HuH-7 (cell line): ENCODE results near the gene TBCE.
A peak's percentile ranks its signal among the peaks of the same experiment; 100 is the strongest.

Experiments used
- DNase-seq: peaks from one replicate; pipeline ENCODE4 v3.0.0; 2011; ENCODE audit warnings: low spot score

Gene TBCE

DNA sequence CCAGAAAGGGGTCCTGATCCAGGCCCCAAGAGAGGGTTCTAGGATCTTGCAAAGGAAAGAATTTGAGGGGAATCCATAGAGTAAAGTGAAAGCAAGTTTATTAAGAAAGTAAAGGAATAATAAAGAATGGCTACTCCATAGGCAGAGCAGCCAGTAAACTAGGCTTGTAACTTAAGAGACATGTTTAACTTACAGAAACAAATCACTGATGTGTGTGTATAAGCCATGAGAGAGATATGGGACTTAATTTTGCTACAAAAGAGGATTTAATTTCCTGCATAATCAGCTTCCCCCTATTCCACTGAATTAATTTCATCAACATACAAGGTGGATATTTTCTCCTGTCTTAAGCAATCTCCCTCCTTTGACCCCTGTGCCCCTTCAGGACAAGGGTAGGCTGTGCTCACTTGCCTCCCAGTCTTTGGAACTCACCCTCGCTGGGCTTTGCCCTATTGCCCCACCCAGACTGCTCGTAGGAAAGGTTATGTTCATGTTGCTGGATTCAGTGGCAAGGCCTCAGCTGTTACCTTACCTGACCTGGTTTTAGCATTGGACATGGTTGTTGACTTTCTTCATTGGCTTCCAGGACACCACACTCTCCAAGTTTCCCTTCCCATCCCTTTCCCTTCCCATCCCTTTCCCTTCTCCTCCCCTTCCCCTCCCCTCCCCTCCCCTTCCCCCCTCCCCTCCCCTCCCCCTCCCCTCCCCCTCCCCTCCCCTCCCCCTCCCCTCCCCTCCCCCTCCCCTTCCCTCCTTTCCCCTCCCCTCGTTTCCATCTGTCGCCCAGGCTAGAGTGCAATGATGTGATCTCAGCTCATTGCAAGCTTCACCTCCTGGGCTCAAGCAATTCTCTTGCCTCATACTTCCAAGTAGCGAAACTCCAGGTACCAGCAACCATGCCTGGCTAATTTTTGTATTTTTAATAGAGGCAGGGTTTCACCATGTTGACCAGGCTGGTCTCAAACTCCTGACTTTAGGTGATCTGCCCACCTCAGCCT lies 44.6 kb downstream of the TBCE start:
- DNase-seq: peak; percentile 71

DNA sequence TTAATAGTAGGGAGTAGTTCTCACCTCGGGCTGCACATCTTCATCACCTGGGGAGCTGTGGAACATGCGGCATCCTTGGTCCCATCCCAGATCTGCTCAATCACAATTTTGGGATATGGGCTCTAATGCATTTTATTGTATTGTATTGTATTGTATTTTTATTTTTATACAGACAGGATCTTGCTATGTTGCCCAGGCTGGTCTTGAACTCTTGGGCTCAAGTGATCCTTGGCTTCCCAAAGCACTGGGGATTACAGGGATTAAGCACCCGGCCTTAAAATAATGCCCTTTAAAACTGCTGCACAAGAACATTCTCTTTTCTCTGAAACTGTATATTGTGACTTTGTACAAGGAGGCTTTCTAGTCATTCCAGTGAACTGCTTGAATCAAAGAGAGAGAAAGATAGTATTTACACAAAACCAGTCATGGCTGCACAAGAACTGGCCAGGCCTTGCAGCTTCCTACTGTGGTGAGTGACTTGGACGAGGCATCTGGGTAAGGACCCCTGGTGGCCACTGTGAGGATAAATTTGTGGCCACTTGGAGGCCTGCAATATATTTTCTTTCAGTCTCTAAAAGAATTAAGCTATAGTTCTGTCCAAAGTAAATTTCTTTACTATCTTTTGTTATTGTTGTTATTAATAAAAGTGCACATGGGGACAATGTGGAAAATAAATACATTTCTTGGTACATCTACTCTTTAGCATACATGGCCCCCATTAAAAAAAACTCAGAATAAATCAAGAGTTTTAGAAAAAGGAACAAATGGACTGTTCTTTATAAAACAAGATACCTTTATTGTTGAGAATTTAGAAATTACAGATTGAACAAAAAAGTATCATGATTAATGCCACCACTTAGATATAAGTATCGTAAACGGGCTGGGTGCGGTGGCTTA lies 48.0 kb downstream of the TBCE start:
- peak; percentile 77 for DNase-seq

DNA sequence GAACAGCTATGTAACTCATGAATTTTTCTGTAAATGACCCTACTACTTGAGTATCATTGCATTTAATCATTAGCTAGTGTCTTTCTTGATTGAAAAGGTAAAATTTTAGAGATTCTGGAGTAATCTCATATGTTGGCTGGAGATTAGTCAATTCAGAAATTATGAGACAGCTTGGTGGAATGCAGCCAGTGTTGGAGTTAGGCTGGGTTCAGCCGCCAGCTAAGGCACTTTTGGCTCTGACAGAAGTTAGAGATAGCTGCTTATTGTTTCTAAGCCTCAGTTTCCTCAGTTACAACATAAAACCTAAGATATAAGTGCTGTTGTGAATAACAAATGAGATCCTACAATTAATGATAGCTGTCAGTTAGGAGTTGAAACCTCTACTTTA lies 49.4 kb downstream of the TBCE start:
- no peak for DNase-seq

DNA sequence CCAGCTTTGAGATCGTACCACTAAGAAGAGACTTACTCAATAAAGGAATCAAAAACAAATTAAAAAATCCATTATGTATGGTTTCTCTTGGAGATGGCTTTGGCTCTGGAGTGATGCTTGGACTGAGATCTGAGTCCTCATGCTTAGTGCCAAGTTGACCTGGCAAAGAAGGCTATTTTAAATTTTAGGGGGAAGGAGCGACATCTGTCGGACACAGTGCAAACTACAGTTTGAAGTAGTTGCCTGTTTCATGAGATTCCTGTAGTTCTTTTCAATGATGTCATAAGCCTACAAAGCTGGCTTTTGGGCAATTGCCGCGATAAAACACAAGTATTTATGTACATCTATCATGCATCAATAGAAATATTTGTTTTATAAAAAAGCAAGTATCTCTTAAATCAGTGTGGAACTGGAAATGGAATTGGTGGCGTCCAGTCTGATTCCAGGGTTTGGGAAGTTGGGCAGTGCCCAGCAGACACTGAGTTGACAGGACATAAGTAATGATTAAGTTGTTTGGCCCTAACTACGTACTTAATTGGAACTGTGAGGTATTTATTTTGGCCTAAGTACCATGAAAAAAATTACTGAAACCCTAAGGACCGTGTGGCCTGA lies 50.0 kb downstream of the TBCE start:
- DNase-seq: peak; percentile 80

DNA sequence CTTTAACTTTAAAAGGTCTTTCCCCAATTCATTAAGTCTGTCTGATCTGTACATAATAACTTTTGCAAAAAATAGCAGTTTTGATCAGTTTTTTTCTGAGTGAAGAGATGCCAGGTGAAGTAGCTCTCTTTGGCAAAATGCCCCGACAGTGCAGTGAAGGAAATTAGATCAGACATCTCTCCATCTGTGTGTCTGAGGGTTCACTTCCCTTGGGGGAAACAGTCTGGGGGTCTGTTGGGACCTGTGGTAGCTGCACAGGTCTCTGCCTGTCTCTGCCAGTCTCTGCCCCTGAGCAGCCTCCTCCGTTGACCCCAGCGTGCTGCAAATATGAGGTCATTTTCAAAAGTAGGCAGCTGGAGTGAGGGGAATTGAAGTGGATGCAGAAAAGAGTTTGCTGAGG lies 54.5 kb downstream of the TBCE start:
- no peak for DNase-seq

DNA sequence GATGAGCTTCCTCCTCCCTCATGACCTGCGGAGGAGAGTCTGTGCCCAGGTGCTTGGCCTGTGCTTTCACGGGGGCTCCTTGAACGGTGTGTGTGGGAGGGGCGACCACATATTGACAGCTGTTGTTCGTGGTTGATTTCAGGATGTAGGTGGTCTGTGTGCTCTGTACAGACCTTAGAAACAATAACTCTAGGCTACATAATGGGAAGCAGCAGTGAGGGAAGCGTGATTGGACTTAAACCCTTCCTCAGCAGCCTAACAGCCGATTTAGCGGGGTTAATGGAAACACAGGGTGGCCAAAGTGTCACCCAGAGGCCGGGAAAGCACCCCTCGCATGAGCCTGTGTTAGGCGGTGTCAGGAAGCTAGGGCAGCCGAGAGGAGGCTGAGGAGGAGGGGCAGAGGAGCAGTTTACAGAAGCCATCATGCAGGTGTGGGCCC lies 56.0 kb downstream of the TBCE start:
- no peak for DNase-seq

DNA sequence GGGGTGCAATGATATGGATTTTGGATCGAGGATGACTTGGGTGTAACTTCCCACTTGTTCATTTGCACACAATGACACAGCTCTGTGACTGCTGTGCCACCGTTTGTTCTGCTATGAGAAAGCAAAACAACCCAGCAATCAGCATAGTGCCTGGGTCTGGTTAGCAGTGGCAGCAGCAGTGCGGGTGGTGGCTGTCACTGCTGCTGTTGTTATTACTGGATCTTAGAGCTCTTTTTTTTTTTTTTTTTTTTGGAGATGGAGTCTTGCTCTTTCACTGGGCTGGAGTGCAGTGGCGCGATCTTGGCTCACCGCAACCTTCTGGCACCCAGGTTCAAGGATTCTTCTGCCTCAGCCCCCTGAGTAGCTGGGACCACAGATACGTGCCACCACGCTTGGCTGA lies 56.9 kb downstream of the TBCE start:
- no peak for DNase-seq

DNA sequence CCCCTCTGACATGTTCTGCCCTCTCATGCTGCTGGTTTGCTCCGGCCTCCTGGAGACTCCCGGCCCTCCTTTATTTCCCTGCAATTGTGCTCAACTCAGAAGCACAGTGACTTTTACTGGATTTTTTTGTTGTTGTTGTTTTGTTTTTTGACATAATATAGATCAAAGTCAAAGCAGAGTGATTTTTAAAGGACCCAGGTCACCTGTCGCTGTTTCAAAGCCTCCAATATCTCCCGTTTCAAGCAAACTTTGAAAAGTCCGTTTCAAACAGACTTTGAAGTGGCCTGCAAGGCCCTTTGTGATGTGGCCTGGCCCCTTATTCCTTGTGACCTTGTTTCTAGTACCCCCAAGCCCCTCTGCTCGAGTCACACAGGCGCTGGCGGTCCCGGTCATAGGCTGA lies 58.1 kb downstream of the TBCE start:
- DNase-seq: no peak

DNA sequence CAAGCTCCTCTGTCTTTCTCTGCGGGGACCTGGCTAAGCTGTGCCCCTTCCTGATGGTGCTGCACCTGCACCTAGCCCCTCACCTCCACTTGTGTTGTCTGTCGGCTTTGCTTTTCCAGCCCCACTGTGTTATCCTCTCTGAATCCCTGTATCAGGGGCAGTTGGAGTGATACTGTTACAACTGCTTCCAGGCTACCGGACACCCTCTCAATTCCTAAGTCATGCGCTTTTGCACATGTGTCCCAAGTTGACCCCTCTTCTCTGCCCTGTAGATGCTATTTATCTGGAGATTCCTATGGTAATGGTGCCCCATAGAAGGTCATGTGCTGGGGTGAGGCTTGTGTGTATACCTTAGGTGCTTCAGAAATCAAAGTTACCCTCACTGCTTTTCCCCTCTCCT lies 58.9 kb downstream of the TBCE start:
- DNase-seq: no peak

DNA sequence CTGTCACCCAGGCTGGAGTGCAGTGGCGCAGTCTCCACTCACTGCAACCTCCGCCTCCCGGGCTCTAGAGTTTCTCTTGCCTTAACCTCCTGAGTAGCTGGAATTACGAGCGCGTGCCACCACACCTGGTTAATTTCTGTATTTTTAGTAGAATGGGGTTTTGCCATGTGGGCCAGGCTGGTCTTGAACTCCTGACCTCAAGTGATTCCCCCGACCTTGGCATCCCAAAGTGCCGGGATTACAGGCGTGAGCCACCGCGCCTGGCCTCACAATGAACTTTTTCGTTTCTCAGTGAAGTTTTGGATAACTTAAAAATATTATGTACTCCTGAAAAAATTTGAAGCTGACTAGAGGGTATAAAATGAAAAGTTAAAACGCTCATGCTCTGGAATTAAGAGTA lies 59.5 kb downstream of the TBCE start:
- no peak for DNase-seq

DNA sequence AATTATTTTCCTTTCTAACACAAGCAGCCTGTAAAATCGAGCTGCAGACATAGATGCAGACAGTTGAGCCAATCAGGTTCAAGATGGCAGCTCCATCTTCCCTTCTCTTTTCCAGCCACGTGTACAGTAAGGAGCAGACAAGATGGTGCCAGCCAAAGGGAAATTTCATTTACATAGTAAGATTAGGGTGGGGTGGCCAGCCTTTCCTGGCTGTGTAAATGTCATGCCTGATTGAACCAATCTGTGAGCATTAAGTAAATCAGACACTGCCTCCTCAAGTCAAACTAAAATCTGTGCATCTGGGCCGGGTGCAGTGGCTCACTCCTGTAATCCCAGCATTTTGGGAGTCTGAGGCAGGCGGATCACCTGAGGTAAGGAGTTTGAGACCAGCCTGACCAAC lies 60.2 kb downstream of the TBCE start:
- no peak for DNase-seq

DNA sequence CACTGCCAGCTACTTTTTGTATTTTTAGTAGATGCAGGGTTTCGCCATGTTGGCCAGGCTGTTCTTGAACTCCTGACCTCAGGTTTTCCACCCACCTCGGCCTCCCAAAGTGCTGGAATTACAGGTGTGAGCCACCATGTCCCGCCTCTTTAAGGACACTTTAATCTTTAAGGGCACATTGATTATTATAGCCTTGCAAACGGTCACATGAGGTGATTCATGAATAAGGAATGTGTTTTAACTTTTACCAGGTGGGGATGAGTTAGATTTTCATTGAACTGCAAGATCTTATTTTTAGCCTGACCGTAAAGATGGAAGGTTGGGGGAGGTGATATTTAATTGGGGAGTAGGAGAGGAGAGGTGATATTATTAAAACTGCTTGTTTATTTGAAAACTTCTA lies 61.9 kb downstream of the TBCE start:
- no peak for DNase-seq

DNA sequence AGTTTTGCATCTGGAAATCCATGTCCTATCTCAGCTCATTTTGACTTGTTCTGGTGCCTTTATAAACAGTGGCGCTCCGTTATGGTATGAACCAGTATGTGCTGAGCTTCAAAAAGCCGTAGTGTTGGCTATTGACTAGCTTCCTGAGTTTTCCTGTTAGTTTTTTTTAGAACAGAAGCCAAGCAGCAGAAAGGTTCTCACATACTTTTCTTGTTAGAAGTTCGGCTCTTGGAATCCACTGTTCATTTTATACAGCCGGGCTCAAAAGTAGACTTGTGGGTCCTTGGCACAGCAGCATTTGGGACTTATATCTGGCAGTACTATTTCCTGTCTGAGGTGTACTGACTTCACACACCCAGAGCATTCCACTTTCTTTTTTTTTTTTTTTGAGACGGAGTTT lies 63.8 kb downstream of the TBCE start:
- DNase-seq: no peak

DNA sequence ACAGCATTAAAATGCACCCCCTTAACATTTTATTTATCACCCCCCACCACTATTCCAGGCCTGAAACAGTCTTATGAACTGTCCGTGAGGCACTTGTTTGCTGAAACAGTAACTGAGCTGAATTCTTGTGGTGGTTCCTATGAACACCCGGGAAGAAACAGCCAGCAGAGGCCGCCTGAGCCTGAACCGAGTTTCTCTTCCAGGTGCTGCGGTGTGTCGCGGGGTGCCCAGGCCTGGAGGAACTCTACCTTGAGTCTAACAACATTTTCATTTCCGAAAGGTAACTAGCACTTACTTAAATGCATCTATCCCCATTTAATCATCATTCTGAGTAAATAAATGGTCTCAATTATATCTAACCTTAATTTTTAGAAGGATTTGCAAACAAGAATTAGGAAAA lies 66.8 kb downstream of the TBCE start:
- DNase-seq: peak; percentile 17

DNA sequence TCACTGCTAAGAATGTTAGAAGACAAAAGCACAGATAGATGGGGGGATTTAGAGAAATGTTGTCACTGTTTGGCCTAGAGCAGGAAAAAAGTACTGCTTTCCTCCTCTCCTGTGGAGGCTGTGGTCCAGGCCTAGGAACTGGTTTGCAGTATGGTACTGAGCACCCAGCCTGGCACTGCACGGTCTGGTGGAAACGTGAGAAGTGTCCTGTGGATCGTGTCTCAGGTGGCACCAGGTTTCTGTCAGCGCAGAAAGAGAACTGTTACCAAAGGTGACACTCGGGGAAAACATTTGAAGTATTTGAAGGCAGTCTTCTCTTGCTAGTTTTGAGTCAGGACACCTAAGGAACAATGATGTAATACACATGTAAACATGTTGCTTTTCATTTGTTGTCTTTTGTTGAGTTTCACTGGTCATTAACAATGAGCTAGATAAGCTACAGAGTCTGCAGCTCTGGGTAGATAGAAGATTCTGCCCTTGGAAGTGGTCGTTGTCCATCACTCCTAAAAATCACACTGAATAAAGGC lies 74.0 kb downstream of the TBCE start:
- no peak for DNase-seq

DNA sequence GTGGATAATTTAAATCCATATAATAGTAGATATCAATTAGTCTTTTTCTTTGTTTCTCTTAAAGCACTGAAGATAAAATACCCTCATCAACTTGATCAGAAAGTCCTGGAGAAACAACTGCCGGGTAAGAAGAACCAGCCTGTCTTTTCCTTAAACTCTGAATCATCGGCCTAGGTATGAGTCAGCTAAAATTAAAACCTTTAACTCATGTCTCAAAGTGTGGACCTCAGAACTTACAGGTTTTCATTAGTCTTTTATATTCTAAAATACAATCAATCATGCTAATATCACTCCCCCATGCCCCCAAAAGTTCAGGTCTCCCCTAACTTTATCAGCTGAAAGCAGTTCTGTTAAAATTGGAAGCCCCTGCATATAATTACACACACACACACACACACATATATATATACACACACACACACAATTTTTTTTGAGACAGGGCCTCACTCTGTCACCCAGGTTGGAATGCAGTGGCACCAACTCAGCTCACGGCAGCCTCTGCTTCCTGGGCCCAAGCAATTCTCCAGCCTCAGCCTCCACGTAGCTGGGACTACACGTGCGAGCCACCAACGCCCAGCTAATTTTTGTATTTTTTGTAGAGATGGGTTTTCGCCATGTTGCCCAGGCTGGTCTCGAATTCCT lies 75.7 kb downstream of the TBCE start:
- no peak for DNase-seq

DNA sequence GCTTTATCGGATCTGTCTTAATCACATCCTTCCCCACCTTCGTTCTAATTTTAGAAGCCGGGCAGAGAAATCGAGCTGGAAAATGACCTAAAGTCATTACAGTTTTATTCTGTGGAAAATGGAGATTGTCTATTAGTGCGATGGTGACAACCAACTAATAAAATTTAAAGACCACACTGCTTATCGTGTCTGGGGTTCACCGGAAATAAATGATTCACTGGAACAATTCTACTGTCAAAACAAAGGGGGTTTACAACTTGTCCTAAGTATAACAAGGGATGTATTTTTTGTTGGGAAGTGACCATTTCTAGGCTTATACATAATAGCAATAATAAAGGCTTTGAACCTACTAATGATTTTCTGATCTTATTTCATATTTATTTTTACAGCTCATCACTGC lies 81.4 kb downstream of the TBCE start:
- DNase-seq: no peak

DNA sequence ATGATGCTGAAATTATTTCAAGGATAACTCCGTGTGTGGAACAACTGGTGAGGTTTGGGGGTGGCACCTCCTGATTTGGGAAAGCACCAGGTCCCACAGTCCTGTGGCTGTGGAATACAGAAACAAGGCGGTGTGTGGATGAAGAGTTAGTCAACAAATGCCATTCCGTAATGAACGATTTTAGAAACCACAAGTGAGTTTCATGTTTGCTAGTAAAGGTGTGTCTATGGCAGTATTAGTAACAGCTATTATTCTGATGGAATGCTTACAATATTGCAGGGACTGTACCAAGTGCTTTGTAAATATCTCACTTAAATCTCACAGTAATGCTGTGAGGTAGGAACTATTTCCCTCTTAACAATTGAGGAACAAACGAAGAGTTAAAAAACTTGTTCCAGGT lies 83.2 kb downstream of the TBCE start:
- no peak for DNase-seq

DNA sequence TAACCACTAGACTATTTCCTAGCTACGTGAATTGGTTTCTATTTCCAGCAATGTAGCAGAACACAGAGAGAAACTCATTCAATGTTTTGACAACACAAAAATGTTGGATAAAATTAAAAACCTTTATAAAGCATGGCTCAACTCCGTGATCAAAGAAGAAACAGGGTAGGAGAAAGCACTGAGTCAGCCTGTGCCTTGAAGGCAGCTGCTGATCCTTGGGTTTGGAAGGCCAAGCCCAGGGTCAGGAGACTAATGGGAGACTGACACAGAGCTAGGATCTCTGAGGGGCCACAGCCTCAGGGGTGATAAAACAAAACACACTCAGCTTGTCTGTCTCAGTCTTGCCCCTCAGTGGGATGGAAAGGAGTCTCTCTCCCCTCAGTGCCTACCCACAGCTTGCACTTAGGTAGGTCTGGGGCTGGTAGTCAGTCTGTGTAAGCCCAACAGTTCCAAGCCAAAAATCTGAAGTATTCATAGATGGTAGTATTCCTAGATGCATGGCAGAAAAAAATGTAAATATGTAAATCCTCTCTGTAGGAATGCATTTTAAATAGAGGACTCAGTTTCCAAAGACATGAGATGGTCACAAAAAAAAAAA lies 83.8 kb downstream of the TBCE start:
- DNase-seq: no peak

DNA sequence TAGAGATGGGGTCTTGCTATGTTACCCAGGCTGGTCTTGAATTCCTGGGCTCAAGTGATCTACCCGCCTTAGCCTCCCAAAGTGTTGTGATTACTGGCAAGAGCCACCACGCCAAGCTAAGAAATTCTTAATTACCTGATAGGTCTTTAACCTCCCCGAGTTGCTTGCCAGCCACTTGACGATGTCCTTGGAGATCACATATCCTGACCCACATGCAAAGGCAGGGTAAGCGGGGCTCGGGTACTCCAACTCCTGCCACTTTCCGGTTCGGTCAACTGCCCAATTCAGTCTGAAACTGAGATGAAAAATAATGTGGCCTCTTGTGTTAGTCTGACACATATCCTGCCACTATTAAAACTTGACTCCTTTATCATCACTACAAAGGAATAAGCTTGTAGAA lies 86.8 kb downstream of the TBCE start:
- no peak for DNase-seq

DNA sequence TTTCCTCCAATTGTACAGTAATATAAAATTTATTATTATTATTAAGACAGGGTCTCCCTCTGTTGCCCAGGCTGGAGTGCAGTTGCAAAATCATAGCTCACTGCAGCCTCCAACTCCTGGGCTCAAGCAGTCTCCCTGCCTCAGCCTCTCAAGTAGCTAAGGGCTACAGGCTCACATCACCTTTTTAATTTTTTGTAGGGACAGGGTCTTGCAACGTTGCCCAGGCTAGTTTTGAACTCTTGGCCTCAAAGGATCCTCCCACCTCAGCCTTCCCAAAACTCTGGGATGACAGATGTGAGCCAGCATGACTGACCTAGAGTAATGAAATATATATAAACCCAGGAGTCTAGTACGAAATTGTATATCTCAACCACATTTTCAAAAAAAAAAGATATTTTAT lies 87.9 kb downstream of the TBCE start:
- no peak for DNase-seq
